NCI-H446 (cell line): Measurements from ENCODE around the gene CYP2E1.
"Not testable (repeated sequence)": the region's sequence is repeated elsewhere in the genome, so short reads cannot be mapped to it uniquely, and the experiment has no call there.

Experiments
- DNase-seq, 2 experiments: peaks; one replicate each; lab custom pipeline; 2025; lab: John Stamatoyannopoulos, UW

Gene CYP2E1

GRCh38 chr10:133526957-133527588, at the start of gene CYP2E1:
Gene CYP2E1, plus strand, starts transcription at chr10:133527363. Its CDS starts 33 bp downstream, at chr10:133527396.
- DNase-seq: no peak

- no peak for DNase-seq
Measured at GRCh38 chr10:133481086-133481643, 46.0 kb upstream of the CYP2E1 start.

GRCh38 chr10:133481657-133482056, 45.5 kb upstream of the CYP2E1 start:
- DNase-seq: no peak

GRCh38 chr10:133484818-133485217, 42.3 kb upstream of the CYP2E1 start:
- DNase-seq: no peak

- DNase-seq: no peak
Measured at GRCh38 chr10:133487085-133487484, 40.1 kb upstream of the CYP2E1 start.

GRCh38 chr10:133488354-133488753, 38.8 kb upstream of the CYP2E1 start:
- DNase-seq: no peak

- DNase-seq: no peak
Measured at GRCh38 chr10:133489816-133490588, 37.2 kb upstream of the CYP2E1 start.

- DNase-seq: not testable (repeated sequence)
Measured at GRCh38 chr10:133493562-133493961, 33.6 kb upstream of the CYP2E1 start.

GRCh38 chr10:133497363-133497762, 29.8 kb upstream of the CYP2E1 start:
- DNase-seq: not testable (repeated sequence)

GRCh38 chr10:133499176-133499575, 28.0 kb upstream of the CYP2E1 start:
- not testable (repeated sequence) for DNase-seq

- not testable (repeated sequence) for DNase-seq
Measured at GRCh38 chr10:133500897-133501296, 26.3 kb upstream of the CYP2E1 start.

GRCh38 chr10:133509700-133510099, 17.5 kb upstream of the CYP2E1 start:
- no peak for DNase-seq

GRCh38 chr10:133511408-133511807, 15.8 kb upstream of the CYP2E1 start:
- no peak for DNase-seq

- no peak for DNase-seq
Measured at GRCh38 chr10:133511907-133512528, 15.1 kb upstream of the CYP2E1 start.

GRCh38 chr10:133515471-133515870, 11.7 kb upstream of the CYP2E1 start:
- no peak for DNase-seq

- no peak for DNase-seq
Measured at GRCh38 chr10:133516057-133516456, 11.1 kb upstream of the CYP2E1 start.

GRCh38 chr10:133518517-133518916, 8.6 kb upstream of the CYP2E1 start:
- DNase-seq: not testable (repeated sequence)

GRCh38 chr10:133520193-133520738, 6.9 kb upstream of the CYP2E1 start:
- peak in 1 of 2 experiments; percentile 41 for DNase-seq

- DNase-seq: no peak
Measured at GRCh38 chr10:133523631-133524203, 3.4 kb upstream of the CYP2E1 start.

GRCh38 chr10:133525444-133525843, 1.7 kb upstream of the CYP2E1 start:
- DNase-seq: no peak

GRCh38 chr10:133527771-133528271, 658 bp downstream of the CYP2E1 start:
- DNase-seq: no peak
